AG20443 (cell line): ENCODE measurements around the gene S100A2.
A peak's percentile ranks its signal among the peaks of the same experiment; 100 is the strongest.
"Not testable (repeated sequence)": the region's sequence is repeated elsewhere in the genome, so short reads cannot be mapped to it uniquely, and the experiment has no call there.

ENCODE experiments used
- DNase-seq: peaks from one replicate; pipeline ENCODE4 v3.0.0; 2012; ENCODE audit warnings: low spot score, mixed read lengths

Gene S100A2

DNA sequence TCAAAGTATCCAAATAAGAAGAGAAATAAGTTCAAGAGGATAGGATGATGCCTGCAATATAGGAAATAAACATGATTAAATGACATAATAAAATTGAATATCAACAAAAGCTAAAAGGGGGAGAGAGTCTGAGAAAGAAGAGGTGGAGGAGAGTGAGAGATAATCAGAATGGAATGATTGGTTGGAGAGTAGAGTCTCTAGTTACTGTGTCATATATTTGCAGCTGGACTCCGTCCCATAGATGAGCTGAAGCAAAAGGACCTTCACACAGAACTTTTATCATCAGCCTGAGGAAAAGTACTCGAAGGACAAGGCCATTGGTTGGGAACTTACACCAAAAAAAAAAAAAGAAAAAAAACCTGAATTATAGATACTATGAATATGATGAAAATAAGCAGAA lies 22.8 kb upstream of the S100A2 start:
- no peak for DNase-seq

- not testable (repeated sequence) for DNase-seq
Observed at GRCh38 chr1:153588033-153588432, 22.4 kb upstream of the S100A2 start.

- DNase-seq, result no peak
Observed at GRCh38 chr1:153587314-153587713, 21.7 kb upstream of the S100A2 start.

DNA sequence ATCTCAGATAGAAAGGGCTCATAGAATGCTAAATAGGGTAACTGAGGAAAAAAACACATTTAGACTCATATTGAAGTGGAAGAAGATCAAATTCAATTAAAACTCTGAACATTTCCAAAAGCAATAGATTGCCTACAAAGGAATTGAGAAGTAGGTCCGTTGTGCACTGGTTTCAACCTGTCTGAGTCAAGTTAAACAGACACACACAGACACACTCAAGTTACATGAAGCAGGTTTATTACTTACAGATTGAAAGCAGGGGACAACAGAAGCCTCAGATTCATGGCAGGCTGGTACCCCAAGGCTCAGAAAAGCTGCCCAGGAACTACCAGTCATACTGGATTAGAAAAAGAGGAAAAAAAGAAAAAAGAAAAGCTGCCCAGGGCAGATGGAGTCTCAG lies 20.7 kb upstream of the S100A2 start:
- no peak for DNase-seq

DNA sequence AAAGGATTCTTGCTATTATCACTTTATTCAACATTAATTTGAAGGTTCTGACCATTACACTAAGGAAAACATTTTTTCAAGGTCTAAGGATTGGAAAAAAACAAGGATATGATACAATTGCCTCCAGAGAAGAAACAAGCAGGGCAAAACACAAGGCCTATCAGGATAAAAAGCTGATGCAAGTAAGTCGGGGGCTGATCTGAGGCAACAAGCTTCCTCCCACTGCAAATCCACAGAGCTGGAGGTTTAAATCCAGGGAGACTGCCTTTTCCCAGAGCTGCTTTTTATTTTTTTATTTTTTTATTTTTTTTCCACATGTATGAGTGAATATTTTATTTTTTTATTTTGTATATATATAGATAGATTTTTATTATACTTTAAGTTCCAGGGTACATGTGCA lies 19.4 kb upstream of the S100A2 start:
- DNase-seq, result no peak

- no peak for DNase-seq
Observed at GRCh38 chr1:153583976-153584375, 18.3 kb upstream of the S100A2 start.

DNA sequence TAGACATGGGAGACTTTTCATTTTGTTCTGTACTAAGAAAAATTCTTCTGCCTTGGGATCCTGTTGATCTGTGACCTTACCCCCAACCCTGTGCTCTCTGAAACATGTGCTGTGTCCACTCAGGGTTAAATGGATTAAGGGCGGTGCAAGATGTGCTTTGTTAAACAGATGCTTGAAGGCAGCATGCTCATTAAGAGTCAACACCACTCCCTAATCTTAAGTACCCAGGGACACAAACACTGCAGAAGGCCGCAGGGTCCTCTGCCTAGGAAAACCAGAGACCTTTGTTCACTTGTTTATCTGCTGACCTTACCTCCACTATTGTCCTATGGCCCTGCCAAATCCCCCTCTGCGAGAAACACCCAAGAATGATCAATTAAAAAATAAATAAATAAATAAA lies 17.9 kb upstream of the S100A2 start:
- DNase-seq, result not testable (repeated sequence)

DNA sequence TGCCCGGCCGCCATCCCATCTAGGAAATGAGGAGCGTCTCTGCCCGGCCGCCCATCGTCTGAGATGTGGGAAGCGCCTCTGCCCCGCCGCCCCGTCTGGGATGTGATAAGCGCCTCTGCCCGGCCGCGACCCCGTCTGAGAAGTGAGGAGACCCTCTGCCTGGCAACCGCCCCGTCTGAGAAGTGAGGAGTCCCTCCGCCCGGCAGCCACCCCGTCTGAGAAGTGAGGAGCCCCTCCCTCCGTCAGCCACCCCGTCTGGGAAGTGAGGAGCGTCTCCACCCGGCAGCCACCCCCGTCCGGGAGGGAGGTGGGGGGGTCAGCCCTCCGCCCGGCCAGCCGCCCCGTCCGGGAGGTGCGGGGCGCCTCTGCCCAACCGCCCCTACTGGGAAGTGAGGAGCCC lies 17.2 kb upstream of the S100A2 start:
- not testable (repeated sequence) for DNase-seq

DNA sequence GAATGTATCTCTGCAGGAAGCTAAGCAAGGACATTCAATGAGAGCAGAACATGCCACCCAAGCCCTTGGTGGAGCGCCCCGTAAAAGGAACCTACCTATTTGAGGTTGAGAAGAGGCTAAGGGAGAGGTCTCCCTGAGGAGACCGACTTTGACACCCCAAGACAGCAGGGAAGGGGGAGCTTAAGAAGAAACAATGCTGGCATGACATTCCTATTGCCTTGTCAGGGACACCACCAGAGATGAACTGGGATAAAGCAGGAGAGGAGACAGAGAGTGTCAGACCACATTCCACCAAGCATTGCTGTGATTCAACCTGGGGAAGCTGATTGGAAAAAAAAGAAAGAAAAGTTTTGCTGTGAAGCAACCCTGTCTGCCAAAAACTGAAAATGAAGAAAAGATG lies 13.3 kb upstream of the S100A2 start:
- DNase-seq, result peak; percentile 34

GRCh38 chr1:153578490-153578889 lies 12.8 kb upstream of the S100A2 start:
- DNase-seq, result peak; percentile 36

DNA sequence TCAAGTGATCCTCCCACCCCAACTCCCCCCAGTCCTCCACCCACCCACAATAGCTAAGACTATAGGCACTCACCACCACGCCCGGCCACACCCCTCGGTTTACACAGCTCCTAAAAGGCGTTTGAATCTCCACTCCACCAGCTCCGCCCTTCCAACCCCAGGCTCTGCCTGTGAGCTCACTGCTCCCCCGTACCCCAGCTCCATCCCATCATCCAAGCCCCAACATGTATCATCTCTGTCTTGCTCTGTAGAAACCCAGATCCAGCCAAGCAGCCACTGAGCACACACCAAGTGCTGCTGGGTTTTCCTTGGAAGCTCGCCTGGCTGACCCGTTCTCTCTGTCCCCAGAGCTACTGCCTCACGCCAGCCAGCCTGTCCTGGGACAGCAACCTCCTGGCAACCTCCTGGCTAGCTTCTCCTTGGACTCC lies 12.0 kb upstream of the S100A2 start:
- DNase-seq, result no peak

DNA sequence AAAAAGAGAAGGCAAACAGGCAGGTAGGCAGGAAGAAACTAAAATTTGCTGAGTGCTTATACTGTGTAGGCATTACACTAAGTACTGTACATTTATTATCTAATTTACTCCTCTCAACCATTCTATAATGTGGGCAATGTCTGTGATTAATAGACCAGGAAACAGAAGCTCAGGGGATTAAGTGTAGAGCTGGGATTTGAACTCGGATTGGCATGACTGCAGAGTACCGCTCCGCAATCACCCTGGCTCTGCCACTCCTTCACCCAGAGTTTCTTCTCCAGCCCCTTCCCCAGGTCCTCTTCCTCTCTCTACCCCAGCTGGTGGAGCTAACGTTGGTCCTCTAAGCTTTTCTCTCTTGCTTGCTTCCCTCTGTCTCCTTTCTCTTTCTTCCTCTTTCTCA lies 11.5 kb upstream of the S100A2 start:
- DNase-seq, result no peak

DNA sequence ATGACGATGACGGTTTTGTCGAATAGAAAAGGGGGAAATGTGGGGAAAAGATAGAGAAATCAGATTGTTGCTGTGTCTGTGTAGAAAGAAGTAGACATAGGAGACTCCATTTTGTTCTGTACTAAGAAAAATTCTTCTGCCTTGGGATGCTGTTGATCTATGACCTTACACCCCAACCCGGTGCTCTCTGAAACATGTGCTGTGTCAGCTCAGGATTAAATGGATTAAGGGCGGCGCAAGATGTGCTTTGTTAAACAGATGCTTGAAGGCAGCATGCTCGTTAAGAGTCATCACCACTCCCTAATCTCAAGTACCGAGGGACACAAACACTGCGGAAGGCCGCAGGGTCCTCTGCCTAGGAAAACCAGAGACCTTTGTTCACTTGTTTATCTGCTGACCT lies 9.9 kb upstream of the S100A2 start:
- DNase-seq, result not testable (repeated sequence)

- DNase-seq, result not testable (repeated sequence)
Observed at GRCh38 chr1:153575081-153575491, 9.4 kb upstream of the S100A2 start.

- no peak for DNase-seq
Observed at GRCh38 chr1:153573351-153573750, 7.7 kb upstream of the S100A2 start.

GRCh38 chr1:153572569-153573015 lies 6.9 kb upstream of the S100A2 start:
- peak; percentile 85 for DNase-seq

DNA sequence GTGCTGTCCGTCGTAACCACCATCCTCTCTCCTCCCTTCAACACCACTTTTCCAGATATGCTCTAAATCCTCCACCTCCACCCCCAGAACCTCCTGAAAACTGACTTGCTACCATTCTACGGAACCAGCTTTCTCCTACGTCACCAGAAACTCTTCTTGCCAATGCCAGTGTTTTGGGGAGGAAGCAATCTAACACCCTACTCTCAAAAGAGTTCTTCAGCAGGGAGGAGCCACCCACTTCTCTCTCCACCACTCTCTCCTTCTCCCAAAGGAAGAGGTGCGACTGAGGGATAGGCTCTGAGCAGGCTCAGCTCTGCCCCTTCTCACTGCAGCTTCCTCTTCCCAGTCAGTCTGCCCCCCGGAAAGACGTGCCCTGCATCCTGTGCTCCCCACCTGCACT lies 6.1 kb upstream of the S100A2 start:
- no peak for DNase-seq

- DNase-seq, result no peak
Observed at GRCh38 chr1:153570874-153571273, 5.2 kb upstream of the S100A2 start.

DNA sequence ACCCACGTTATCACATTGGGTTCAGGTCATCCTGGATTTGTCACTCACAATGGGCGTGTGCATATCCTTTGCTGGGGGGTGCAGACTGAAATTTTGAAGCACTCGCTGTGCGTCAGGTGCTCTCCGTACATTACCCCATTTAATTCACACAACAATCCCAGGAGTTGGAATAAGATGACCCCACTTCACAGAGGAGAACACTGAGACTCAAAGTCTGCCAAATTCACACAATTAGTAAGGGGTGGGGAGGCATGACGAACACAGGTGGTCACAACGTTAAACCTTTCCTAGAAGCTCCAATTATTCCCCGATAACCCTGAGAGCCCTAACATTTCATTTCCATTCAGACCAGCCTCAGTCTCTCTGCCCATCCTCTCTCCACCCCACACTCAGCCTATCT lies 3.8 kb upstream of the S100A2 start:
- no peak for DNase-seq

GRCh38 chr1:153568367-153569099 lies 2.9 kb upstream of the S100A2 start:
- peak; percentile 90 for DNase-seq

GRCh38 chr1:153567621-153568366 lies 2.1 kb upstream of the S100A2 start:
- DNase-seq, result no peak

- DNase-seq, result peak; percentile 98
Observed at GRCh38 chr1:153566414-153567371, 1.0 kb upstream of the S100A2 start.
